ENCODE data around the gene ABCA2.

Gene ABCA2

GRCh38 chr9:137001857-137002645, 26.0 kb downstream of the ABCA2 start:
- no peak for TF ChIP-seq CTCF (IDR thresholded peaks at IDR 0.05; ENCODE audit: low read depth, low read length)
- DNase-seq (ENCODE audit: extremely low read depth, low read depth), result no peak

- DNase-seq (ENCODE audit: extremely low read depth, low read depth), result no peak
- TF ChIP-seq CTCF (IDR thresholded peaks at IDR 0.05; ENCODE audit: low read depth, low read length), result no peak
Observed at GRCh38 chr9:137000177-137000930, 27.7 kb downstream of the ABCA2 start.

- no peak for DNase-seq (ENCODE audit: extremely low read depth, low read depth)
- no peak for TF ChIP-seq CTCF (IDR thresholded peaks at IDR 0.05; ENCODE audit: low read depth, low read length)
Observed at GRCh38 chr9:136997830-136998234, 30.2 kb downstream of the ABCA2 start.

GRCh38 chr9:136997371-136997770, 30.7 kb downstream of the ABCA2 start:
- no peak for TF ChIP-seq CTCF (IDR thresholded peaks at IDR 0.05; ENCODE audit: low read depth, low read length)

GRCh38 chr9:136996361-136997292, 31.4 kb downstream of the ABCA2 start, which contains the start of gene CLIC3:
CLIC3 (minus strand) TSS chr9:136996568; CDS start chr9:136996543, 25 bp downstream.
- TF ChIP-seq CTCF (IDR thresholded peaks at IDR 0.05; ENCODE audit: low read depth, low read length), result no peak
- no peak for DNase-seq (ENCODE audit: extremely low read depth, low read depth)

More at GRCh38 chr9:136997371-136997770, 30.7 kb downstream of the ABCA2 start:
- DNase-seq (ENCODE audit: extremely low read depth, low read depth), result no peak

- DNase-seq (ENCODE audit: extremely low read depth, low read depth), result peak; percentile 4
- TF ChIP-seq CTCF (IDR thresholded peaks at IDR 0.05; ENCODE audit: low read depth, low read length), result no peak
Observed at GRCh38 chr9:136995772-136996311, 32.2 kb downstream of the ABCA2 start.
